HG03571 (cell line): ENCODE results near the gene ACVR1B.

ENCODE experiments used
- ATAC-seq: cut with Tn5 transposase; IDR thresholded peaks from one replicate; pipeline ENCODE4 v1.9.1; 2021; ENCODE audit not compliant: unreplicated experiment

Gene ACVR1B

DNA sequence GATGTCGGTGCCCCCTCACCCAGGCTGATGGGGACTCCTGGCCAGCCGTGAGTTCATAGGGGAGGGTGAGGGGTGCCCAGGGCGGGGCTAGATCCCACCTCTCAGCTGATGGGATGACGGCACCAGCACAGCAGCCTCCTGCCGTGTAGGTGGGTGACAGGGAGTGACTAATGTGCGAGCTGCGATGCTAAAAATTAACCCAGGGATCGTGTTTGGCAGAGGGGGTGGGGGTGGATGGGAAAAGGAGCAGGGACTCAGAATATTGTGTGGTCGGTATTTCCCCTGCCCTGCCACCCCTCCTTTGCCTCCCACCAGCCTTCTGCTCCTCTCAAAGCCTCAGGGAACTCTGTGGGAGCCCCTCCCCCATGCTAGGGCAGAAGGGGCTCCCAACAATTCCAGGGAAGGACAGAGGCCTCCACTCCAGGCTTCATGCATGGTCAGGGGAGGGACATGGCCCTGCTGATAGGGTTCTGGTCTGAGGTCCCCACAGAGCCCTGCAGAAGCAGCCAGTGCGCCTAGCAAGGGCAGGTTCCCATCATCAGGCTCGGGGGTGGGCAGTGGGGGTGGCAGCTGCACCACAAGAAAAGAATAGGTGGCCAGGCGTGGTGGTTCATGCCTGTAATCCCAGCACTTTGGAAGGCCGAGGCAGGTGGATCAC lies 67.7 kb downstream of the ACVR1B start:
- ATAC-seq, result no peak

DNA sequence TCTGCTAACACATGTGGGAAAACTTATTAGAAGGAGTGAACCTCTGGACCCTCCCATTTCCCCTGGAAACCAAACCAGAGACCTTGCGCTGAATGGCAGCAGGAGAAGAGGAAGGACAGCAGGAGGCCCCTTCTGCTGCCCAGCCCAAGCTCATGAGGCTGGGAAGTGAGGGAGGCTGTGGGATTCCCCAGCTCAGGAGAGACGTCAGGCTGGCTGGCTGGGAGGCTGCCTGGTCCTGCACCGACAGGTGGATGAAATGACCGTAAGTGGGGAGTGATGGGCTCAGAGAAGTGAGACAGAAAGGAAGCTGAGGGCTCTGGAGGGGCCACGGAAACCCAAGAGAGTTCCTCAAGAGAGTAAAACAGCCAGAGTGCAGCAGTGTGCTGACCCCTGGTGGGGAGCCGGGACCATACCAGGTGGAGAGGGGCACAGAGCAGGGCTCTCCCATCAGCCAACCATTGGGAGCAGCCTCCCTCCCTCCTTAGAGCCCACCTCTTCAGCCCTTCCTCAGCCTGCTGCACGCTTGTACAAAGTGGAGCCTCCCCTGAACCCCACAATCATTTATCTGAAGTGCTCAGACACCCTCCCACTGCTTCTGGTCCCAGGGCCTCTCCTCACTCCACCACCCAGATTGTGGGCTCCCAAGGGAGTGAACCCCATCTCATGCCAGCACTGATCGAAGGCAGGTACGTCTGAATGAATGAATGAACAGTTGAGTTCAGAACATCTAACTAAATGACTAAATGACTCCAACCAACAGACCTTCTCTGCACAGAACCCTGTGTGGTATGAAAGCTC lies 69.2 kb downstream of the ACVR1B start:
- ATAC-seq, result no peak

DNA sequence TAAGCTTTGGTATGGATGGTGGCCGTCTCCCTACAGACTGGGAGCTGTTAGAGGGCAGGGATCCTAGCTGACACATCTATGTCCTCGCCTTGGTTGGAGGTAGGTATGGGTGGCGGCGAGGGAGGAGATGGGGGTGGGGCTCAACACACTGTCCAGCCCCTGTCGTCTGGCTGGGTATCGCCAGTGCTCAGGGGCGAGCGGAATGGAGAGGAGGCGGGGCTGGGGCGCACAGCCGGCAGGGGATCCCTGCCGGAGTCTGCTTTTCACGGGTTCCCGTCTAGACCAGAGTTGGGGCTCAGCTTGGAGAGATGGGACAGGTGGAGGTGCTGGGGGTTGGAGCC lies 71.3 kb downstream of the ACVR1B start:
- ATAC-seq, result no peak

DNA sequence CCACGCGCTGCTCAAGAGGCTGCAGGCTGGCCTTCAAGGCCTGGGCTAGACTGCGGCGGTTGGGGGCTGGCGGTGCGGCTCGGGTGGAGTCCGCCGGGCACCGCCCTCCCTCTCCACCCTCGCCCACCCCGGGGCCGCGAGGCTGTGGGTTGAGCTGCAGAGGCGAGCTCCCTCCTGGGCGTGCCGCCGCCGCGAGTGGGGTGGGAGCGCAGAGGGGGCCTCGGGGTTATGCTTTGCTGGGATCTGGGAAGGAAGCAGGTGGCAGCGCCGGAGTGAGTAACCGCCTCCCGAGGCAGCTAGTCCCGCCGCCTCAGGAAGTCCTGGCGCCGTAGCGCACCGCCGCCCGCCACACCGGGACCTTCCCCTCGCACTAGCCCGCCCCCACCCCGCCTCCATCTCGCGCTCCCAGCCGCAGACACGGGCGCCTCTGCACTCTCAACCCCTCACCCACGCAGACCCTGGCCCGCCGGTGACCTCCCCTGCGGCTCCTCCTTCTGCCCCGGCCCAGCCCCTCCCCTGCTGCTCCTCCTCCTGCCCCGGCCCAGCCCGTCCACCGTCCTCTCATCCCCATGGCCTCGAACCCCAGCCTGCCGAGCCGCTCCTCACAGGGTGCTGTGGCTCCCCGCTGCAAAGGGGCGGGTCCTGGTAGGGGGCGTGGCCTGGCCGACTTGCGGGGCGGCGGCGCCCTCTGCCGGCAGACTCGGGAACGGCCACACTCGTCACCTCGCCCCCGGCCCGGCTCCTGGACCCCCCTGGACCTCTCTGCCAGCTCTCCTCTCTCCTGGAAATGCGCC lies 71.9 kb downstream of the ACVR1B start:
- peak; percentile 46 for ATAC-seq

DNA sequence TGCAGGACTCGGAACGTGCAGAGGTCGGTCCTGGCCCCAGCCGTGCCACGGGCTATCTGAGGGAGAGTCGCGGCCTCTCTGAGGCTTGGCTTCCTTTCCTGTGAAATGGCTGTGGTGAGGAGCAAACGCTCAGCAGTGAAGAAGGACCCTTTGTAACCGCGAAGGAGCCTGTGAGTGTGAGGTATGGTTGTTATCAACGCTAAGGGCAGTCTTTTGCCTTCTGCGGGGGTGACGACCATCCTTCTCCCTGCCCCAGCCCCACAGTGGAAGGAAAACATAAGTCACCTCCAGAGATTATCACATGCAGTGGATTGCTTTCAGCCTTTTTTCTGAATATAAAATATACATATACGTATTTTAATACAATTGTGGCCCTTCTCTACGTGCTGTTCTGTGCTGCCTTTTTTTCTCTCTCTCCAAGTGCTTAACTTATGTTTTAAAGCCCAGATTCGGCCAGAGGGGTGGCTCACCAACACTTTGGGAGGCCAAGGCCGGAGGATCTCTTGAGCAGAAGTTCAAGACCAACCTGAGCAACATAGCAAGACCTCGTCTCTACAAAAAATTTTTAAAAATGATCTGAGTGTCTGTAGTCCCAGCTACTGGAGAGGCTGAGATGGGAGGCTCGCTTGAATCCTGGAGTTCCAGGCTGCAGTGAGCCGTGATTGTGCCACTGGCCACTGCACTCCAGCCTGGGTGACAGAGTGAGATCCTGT lies 72.6 kb downstream of the ACVR1B start:
- no peak for ATAC-seq

DNA sequence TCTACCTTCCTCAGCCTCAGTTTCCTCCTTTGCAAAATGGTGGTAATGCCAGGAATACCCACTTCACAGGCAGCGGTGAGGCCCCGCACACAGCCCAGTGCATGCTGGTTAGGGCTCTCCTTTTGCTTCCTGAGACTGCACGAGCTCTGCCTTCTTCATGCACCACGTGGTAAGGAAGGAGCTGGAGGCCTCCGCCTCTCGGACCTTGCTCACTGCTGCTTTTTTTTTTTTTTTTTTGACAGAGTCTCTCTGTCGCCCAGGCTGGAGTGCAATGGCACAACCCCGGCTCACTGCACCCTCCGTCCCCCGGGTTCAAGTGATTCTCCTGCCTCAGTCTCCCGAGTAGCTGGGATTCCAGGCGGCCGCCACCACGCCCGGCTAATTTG lies 73.3 kb downstream of the ACVR1B start:
- ATAC-seq, result no peak

DNA sequence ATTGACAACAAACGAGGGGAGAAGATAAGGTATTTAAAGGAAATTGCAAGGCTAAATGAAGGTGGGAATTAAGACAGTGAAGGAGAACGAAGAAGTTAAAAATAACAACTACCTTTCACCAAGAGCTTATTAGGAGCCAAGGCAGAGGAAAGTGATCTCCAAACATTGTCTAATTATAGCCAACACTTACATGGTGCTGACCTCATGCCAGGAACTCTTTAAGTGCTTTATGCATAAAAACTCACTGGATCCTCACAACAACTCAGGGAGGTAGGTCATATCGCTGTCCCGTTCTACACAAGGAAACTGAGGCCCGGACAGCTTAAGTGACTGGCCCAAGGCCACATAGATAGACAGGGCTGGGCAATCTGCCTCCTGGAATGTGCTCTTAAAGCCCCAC lies 74.8 kb downstream of the ACVR1B start:
- ATAC-seq, result no peak

DNA sequence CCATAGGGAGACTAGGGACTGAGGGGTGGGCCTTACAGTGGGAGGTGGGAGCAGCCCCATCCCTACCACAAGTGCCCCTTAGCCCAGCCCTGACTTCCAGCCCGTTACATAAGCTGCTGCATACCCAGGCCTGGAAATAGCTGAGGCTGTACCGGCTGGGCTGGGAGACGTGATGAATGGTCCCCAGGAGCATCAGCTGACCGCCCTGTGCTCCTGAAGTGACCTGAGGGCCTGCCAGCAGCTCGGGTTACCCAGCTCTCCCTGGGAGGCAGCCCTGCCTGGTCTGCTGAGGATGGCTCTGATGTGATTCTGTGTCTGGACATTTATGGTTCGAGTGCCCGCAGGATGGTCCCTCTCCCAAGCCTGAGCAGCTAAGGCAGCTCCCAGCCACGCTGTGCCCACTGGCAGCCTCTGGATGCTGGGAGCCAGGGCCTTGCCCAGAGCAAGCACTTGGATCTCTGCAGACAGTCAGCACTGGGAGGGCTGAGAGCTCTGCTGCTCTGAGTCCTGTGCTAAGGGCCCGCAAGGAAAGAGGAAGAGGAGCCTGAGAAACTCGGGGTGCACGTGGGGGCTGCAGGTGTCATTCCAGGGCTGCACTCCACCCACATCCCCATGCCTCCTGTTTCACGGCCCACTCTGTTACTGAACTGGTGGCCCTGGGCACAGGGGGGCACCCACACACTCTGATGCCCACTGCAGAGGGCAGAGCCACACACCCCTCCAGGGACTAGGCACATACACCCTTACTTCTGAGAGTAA lies 75.8 kb downstream of the ACVR1B start:
- ATAC-seq, result no peak

DNA sequence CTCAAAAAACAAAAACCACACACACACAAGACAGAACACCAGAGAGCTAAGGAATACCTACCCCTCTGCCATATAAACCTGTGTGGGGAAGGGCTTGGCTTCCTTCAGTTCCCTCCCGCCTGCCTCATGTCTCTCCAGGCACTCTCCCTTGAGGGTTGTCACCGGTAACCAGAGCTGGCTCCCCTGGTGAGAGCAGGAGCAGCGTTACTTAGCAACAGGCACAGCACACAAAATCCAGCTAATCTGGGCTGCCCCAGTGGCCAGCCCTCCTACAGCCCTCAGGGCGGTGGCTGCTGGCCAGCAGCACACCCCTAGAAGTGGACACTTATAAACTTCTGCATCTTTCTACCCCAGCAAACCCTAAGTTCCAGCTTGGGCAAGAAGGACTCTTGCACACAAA lies 78.2 kb downstream of the ACVR1B start:
- no peak for ATAC-seq

DNA sequence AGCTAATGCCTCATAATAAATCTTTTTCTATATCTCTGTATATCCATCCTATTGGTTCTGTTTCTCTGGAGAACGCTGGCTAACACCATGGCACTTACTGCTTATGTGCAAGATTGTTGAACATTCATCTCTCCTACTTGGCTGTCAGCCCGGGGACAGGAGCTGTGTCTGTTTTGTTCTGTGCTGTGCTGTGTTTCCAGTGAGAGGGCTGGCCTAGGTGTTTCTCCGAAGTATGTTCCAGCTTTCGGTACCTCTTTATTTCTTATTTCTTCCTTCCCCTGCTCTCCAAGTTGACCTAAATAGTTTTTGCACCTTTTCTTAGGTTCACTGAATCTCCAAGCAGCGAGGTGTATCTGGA lies 80.9 kb downstream of the ACVR1B start:
- ATAC-seq, result no peak

DNA sequence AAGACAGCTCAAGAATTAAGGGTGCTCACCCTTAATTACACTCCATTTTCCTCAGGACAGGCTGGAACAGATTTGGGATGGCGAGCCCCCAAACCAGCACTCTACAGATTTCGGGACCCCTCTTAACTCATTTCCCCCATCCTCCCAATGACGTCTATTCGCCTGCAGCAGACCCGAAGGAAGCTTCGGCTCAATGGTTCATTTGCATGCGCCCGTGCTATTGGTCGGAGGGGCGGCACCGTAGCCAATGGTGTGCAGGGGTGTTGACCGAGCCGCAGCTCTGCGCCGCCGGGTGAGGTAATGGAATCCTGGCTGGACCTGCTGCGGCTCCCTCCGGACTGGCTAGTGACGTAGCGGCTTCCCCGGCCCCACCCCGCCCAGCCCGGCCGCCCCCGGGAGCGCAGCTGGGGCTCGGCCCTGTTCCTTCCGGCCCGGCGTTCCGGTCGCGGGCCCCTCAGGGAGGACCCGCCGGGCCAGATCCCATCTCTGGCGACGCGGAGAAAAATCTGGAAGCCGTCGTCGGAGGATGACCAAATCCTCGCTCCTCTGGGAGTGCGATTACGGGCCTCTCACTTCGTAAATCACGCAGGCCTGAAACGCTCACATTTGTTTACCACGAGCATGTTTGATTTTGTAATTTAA lies 81.4 kb downstream of the ACVR1B start:
- peak; percentile 88 for ATAC-seq

DNA sequence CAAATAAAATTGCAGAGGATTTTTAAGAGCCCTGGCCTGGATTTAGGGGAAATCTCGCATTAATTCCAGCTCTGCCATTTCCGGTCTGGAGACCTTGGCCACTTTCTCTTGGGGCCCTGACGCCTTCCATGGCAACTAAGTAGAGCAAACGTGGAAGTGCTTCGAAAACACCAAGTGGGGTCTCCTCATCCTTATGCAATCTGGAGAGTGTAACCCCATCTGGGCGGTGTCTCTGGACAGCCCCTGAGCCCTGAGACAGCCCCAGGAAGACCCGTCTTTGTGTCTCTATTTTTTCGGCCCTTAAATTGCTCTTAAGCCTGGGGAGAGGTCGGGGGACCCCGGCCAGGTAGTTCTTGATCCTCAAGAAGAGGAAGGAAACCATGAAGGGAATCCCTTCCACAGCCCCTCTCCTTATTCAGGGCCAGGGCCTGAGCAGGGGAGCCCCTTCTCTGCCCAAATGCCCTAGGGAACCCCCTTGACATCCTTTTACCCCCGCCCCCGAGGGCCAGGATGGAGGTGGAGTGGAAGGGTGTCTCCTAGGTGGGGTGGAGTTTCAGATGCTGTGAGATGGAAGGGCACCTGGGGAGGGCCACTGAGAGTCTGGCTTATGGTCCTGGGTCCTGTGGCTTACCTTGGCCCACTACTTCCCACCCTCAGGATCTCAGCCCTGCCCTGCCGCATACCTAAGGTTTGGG lies 82.1 kb downstream of the ACVR1B start:
- no peak for ATAC-seq

DNA sequence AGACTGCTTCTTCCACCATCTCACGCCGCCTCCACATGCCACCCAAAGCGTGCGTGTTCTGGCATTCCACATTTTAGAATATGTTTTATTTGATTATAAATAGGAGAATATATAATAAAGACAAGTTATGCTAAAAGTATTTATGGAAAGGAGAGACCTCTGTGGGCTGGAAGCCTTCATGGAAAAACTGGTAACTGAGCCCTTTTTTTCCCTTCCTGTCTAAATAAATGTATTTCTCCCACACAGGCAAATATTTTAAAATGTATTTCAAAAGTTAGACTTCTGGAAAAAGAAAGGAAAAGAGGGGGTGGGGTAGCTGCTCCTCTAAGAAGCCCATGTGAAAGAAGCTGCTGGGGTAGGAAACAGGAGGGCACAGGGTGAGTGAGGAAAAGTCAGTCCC lies 83.7 kb downstream of the ACVR1B start:
- ATAC-seq, result no peak

DNA sequence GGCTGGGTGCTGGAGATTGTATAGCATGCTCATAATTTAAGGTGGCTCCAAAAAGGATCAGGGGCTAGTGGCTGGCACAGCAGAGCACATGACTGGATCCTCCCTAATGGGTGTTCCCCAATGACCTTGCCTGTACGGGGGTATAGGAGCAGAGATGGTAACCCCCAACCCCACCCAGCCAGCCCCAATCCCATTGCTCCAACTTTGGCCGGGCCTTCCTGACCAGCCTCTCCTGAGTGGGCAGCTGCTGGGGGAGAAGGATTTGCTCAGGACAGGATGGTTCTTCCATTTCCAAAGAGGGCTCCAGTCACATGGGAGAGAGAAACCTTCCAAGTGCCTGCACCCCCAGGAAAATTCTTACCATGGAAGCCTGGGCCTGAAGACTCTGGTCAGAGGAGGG lies 84.4 kb downstream of the ACVR1B start:
- no peak for ATAC-seq

DNA sequence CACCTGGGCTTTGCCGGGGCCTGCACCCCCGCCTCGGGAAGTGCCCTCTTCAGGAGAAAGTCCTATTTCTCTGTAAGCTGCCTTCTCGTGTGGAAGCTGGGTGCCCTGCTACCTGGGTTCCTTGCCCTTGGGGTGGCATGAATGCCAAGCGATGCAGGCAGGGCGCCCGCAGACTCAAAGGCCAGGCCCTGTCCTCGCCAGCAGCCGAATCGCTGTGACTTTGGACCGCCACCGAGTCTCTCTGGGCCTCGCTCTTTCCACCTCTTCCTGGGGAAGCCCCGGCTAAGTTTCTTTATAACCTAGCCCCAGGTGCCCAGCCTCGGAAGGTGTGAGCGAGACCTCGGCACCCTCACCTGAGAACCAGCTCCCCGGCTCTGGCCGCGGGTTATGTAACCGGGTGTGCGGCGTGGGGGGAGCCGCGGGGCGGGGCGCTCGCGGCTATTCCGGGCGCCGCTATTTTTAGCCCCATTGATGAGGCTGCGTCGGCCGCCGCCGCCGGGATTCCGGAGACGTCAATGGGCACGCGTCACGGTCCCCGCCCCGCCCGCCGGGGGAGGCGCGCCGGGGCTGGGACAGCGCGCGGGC lies 85.2 kb downstream of the ACVR1B start:
- peak; percentile 32 for ATAC-seq

DNA sequence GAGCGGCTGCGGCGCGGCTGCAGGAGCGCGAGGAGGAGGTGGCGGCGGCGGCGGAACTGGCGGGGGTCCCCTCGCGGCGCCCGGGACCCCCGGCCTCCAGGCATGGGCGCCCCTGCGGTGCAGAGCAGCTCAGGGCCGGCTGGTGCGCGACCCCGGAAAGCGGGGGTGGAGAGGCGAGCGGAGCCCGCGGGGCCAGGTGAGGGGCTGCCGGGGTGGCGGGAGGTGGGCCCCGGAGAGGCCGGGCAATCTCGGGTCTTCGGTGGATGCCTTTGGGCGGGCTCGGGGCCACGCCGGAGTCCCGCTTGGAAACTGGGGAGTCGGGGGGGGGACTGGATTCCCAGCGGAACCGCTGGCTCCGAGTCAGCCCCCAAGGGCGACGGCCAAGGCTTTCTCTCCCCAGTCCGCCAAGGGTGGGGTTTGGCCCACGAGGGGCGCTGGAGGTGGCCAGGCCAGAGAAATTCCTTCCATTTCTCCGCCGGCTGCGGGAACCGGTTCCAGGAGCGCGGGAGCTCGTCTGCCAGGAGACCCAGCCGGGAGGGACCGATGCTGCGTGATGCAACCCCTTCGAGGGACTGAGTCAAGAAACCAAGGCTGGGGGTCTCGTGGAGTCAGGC lies 85.9 kb downstream of the ACVR1B start:
- ATAC-seq, result peak; percentile 5

DNA sequence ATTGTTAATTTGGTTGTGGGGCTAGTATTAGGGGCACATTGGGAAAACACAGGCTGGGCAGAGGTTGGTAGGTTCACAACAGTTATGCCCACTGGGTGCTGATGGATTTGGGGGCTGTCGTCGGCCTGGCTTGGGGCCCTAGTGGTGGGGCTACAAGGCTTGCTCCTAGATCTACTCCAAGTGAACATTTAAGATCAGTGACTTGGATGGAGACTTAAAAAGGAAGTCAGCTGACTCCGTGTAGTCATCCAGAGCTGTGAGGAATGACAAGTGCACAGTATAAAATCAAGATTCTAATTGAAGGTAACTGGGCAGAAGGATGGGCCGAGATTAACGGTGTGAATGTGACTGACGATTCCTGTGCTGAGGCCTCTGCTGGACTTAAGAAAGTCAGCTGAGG lies 86.9 kb downstream of the ACVR1B start:
- ATAC-seq, result no peak

DNA sequence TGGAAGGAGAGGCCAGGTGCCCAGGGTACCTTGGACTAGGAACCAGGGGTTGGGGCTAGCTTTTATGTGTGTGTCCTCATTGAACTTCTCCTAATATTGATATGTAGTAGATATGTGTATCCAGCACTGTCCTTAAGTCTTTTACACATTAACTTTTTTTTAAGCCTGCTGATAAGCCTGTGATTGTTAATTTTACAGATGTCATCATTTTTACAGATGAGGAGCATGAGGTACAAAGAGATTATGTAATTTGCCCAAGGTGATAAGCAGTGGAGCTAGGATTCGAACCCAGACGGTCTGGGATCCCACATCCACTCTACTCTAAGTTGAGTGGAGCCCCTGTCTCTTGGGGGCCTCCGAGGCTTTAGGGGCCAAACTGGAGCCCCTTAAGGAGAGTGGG lies 89.5 kb downstream of the ACVR1B start:
- ATAC-seq, result no peak

DNA sequence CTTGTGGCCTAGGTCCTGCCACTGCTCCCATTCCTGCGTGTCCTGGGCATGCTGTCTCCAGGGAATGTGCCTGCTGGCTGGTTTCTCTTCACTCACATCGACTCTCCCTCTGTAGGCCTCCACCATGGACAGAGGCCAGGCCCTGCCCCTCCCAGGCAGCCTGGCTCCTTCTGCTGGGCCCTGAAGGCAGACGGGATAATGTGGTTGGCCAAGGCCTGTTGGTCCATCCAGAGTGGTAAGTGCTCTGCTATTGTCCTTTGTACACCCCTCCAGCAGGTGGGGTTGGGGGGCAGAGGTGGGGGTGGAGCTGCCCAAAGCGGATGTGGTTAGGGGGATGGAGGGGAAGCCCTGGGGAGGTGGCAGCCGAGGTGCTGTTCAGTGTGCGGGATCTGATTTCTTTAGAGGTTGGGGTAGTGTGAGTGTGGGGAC lies 90.2 kb downstream of the ACVR1B start:
- ATAC-seq, result no peak
